ENCODE data around the gene WNT1.

WNT1 gene

DNA sequence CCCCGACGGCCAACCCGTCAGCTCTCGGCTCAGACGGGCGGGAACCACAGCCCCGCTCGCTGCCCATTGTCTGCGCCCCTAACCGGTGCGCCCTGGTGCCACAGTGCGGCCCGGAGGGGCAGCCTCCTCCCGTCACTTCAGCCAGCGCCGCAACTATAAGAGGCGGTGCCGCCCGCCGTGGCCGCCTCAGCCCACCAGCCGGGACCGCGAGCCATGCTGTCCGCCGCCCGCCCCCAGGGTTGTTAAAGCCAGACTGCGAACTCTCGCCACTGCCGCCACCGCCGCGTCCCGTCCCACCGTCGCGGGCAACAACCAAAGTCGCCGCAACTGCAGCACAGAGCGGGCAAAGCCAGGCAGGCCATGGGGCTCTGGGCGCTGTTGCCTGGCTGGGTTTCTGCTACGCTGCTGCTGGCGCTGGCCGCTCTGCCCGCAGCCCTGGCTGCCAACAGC is at the start of gene WNT1:
Gene WNT1 (plus strand): TSS at position 32 of the 450 bp plus-strand sequence. CDS start 329 bp downstream, at position 361.
- no peak for TF ChIP-seq POLR2A (IDR thresholded peaks at IDR 0.05; ENCODE audit: low read length)
- DNase-seq: no peak

DNA sequence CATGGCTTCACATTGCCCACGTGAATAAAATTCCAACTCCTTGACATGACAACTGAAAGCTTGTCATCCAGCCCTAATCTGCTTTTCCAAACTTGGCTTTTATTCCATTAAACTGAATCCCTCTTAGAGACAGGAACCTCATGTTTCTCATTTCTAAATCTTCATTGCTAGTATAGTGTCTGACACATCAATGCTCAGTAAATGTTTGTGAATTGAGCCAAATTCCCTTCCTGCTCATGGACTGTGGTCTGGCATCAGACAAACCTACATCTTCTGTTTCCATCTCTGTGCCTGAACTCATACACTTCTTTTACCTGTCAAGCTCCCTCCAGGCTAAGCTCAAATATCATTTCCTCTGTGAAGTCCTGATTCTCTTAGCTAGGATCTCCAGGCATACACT is 48.6 kb upstream of the WNT1 start:
- DNase-seq: no peak
- TF ChIP-seq POLR2A (IDR thresholded peaks at IDR 0.05; ENCODE audit: low read length) (no peak), GATA1 (IDR thresholded peaks at IDR 0.05; ENCODE audit: low read depth, low read length) (no peak)

DNA sequence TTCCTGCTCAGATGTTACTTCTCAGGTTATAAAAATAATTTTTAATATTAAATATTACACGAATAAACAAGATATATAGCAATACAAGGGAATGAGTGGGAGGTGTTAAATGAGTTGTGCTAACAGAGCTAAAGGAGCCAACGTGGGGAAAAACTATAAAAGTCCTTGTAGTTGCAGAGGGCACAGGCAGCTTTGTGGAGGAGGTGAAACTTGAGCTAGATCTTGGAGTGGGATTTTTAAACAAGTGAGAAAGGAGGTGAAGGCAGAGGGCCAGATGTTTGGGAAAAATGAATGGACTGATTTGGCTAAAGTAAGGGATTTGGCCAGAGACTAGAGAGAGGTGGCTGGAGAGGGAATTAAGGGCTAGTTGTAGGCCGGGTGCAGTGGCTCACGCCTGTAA is 47.6 kb upstream of the WNT1 start:
- no peak for TF ChIP-seq POLR2A (IDR thresholded peaks at IDR 0.05; ENCODE audit: low read length)
- TF ChIP-seq GATA1 (IDR thresholded peaks at IDR 0.05; ENCODE audit: low read depth, low read length): no peak
- DNase-seq: no peak

DNA sequence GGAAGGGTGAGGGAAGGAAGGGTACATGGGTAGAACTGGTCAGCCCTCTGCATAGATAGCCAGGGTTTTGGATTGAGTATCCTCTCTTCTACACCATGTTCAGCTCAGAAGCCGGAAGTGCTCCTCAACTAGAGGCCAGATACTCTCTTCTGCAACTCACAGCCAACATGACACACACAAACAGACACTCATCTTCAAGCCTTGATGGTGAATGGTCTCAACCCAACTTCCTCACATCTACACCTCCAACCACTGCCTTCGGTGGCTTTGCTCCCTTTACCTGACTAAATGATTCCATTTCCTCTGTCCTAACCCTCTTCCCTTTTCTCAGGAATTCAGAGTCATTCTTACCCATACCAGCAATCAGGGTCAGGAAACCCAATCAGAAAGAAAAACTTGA is 45.2 kb upstream of the WNT1 start:
- DNase-seq: no peak
- TF ChIP-seq POLR2A (IDR thresholded peaks at IDR 0.05; ENCODE audit: low read length): no peak
- no peak for TF ChIP-seq GATA1 (IDR thresholded peaks at IDR 0.05; ENCODE audit: low read depth, low read length)

DNA sequence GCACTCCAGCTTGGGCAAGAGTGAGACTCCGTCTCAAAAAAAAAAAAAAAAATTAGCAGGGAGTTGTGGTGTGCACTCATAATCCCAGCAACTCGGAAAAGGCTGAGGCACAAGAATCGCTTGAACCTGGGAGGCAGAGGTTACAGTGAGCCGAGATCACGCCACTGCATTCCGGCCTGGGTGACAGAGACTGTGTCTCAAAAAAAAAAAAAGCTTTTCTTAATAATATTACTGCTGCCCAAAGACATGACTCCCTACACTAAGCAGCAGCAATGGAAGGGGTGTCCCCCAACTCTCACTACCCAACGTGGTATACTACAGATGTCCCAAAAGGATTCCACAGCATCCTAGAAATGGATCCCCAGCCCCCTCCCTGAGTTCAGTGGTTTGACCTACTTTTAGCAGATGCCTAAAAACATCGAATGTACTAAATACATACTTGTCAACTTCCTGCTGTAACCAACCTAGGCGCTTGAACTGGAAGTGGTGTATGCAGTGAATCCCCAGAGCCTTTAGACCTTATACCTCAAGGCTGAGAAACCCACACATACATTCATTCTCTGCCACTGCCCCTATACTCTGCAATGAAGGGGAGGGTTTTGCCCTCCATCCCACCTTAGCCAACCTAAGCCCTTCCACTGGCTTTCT is 44.3 kb upstream of the WNT1 start:
- no peak for DNase-seq
- TF ChIP-seq POLR2A (IDR thresholded peaks at IDR 0.05; ENCODE audit: low read length) (no peak), GATA1 (IDR thresholded peaks at IDR 0.05; ENCODE audit: low read depth, low read length) (no peak)

DNA sequence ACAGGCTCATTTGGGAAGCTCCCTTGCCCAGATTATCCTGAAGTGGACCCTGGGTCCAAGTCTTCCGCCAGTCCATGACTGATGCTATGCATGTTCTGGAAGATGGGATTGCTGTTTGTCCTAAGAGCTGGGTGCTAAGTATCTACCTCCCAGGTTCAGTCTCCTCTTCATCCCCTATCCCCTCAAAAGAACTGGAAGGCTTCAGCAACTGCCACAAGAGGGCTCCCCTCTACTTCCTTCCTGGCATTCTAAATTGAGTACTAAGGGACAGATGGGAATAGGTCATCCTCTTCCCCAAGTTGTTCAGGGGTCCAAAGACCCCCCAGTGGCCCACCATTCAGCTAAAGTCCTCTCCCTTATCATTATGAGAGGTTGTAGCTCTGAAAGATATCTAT is 43.8 kb upstream of the WNT1 start:
- TF ChIP-seq POLR2A (IDR thresholded peaks at IDR 0.05; ENCODE audit: low read length): no peak
- no peak for TF ChIP-seq GATA1 (IDR thresholded peaks at IDR 0.05; ENCODE audit: low read depth, low read length)
- peak in 1 of 2 experiments; percentile 24 for DNase-seq

DNA sequence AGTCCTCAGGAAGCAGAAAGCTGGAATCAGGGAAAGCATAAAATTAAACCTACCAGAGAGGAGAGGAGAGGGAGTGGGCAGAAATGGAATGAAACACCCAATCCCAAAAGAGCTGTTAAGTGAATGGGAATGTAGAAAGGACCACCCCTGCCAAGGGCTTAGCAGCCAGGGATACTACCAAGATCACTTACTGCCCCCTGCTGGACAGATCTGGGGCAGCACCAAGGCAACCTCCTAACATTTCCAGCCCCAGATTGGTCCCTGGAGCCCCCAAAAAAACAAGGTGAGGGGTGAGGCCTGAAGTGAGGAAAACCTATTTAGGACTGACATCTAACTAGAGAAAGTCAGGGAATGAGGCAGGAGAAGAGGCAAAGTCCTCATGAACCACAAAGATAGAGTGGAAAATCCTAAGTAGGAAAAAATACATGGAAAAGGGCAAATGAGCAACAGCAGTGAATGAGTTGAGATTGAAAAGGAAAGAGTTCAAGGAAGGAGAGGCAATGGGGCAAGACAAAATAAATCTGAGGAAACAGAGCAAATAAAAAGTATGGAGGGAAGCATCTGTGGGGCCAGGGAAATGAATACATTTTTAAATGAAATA is 41.6 kb upstream of the WNT1 start:
- DNase-seq: peak; percentile 70 to 84
- TF ChIP-seq POLR2A (IDR thresholded peaks at IDR 0.05; ENCODE audit: low read length) (no peak), GATA1 (IDR thresholded peaks at IDR 0.05; ENCODE audit: low read depth, low read length) (no peak)

DNA sequence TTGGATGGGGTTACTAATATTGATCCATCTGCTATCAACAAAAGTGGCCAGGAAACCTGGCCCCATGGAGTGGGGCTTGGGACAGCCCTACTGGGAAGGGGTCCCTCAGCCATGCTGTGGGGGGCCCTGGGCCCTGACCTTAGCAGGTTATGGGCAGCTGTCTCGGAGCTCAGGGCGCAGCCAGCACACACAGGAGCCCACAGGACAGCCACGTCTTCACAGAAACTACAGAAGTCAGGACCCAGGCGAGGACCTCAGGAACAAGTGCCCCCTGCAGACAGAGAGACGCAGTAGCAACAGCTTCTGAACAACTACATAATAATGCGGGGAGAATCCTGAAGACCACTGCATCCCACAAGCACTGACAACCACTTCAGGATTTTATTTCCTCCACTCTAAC is 41.0 kb upstream of the WNT1 start:
- no peak for TF ChIP-seq POLR2A (IDR thresholded peaks at IDR 0.05; ENCODE audit: low read length)
- TF ChIP-seq GATA1 (IDR thresholded peaks at IDR 0.05; ENCODE audit: low read depth, low read length): no peak
- DNase-seq: no peak

DNA sequence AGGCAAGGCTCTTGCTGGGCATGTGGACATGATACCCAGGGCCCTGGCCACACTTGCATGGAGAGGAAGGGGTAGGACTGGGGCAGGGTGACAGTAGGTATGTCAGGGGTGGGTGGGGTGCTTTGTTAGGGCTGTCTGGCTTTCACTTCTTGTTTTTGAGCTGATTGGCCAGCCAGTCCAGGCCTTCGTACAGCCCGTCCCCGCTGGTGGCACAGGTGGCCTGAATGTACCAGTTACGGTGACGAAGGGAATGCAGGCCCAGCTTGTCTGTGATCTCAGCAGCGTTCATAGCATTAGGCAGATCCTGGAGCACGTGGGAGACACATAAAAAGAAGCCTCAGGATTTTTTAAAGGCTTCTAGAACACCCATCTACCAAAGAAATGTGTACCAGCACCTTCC is 39.3 kb upstream of the WNT1 start:
- DNase-seq: no peak
- TF ChIP-seq POLR2A (IDR thresholded peaks at IDR 0.05; ENCODE audit: low read length) (no peak), GATA1 (IDR thresholded peaks at IDR 0.05; ENCODE audit: low read depth, low read length) (no peak)

DNA sequence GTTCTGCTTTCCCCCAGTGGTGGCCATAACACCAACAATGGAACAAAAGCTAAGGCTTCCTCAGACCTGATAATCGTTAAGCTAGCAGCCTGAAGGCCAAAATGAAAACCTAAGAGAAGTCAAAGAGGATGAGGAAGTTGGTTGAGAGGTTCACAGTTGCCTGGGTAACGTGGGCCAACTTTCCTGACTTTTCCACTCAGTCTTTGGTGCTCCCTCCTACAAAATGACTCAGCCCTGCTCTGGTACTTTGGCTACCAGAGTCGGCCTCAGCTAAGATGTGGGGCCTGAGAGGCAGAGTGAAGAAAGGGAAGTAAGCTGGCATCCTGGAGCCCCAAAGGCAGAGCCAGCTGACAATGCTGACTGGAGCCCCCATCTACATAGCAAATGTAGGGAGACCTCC is 37.9 kb upstream of the WNT1 start:
- TF ChIP-seq GATA1 (IDR thresholded peaks at IDR 0.05; ENCODE audit: low read depth, low read length) (no peak), POLR2A (IDR thresholded peaks at IDR 0.05; ENCODE audit: low read length) (no peak)
- no peak for DNase-seq

DNA sequence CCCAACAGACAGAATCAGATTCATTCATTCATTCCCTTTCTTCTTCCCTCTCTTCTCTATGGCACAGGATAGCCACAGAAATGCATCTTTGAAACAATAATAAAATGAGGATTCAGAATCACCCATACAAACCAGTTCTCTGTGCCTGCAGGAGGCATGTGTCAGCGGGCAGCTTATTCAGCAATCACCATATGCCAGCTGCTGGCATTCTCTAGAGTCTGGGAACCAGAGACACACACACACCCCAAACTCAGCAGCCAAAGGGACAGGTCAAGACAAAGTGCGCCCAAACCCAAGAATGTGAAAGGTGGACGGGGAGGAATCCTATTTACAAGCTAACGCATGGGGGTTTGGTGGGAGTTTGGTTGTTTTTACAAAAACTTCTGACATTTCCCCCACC is 34.9 kb upstream of the WNT1 start:
- no peak for TF ChIP-seq POLR2A (IDR thresholded peaks at IDR 0.05; ENCODE audit: low read length)
- TF ChIP-seq GATA1 (IDR thresholded peaks at IDR 0.05; ENCODE audit: low read depth, low read length): no peak
- no peak for DNase-seq

DNA sequence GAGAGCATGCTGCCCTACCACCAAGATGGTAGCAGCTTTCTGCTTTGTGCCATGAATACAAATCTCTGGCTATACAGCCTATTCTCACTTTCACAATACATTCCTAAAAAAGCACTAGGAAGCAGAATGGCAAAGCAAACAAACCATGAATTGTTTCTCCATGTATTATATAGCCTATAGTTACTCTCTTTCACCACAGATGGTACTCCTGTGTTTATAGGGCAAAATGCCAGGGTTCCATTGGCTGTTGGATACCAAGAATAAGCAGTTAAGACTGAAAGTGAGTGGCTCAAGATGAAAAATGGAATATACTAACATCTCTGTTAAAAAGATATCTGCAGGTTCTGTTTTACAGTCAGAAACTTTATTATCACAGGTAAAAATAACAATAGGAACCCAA is 31.9 kb upstream of the WNT1 start:
- no peak for DNase-seq
- TF ChIP-seq GATA1 (IDR thresholded peaks at IDR 0.05; ENCODE audit: low read depth, low read length) (no peak), POLR2A (IDR thresholded peaks at IDR 0.05; ENCODE audit: low read length) (no peak)

DNA sequence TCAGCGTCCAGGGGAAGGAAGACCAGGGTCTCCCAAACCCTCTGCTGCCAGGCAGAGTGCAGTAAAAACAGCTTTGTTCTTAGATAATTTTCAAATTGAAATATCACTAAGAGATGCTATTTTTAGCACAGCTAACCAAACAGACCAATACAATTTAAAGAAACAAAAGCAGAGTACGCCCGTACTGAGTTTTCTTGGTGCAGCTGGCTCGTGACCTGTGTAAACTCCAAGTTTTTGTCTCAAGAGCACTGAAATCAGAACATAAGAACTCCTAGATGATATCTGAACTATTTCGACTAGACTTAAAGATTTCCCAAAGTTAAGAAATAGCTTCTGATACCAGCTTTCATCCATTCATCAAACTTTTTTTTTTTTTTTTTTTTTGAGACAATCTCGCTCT is 31.2 kb upstream of the WNT1 start:
- no peak for TF ChIP-seq GATA1 (IDR thresholded peaks at IDR 0.05; ENCODE audit: low read depth, low read length)
- TF ChIP-seq POLR2A (IDR thresholded peaks at IDR 0.05; ENCODE audit: low read length): no peak

DNA sequence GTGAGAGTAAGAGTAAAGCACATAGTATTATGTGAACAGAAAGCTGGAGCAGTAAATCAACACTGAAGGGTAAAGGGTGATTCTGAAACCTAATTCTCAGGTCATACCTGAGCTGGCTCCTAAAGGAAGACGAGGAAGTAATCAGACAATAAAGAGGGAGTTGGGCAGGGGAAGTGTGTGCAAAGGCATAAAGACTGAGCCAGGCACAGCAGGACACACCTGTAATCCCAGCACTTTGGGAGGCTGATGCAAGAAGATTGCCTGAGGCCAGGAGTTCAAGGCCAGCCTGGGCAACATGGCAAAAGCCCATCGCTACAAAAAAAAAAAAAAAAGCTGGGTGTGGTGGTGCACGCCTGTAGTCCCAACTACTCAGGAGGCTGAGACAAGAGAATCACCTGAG is 30.4 kb upstream of the WNT1 start:
- TF ChIP-seq POLR2A (IDR thresholded peaks at IDR 0.05; ENCODE audit: low read length) (no peak), GATA1 (IDR thresholded peaks at IDR 0.05; ENCODE audit: low read depth, low read length) (no peak)
- no peak for DNase-seq

More for the DNA sequence above, 31.2 kb upstream of the WNT1 start:
- no peak for DNase-seq

DNA sequence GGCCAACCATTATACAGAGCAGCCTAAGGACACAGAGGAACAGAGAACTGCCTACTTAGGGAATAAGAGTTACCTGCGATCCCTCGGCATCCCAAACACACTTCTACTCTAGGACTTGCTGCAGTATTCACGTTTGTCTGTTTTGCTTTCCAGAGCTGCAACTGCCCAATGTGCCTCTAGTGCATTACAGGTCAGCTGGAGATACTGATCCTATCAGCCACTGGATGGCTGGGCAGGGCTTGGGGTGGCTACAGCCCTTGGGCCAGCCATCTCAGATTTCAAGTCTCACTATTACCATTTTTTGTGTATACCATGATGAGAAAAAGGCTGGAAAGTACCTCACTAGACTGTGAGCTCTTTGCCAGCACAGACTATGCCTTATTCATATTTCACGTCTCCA is 25.4 kb upstream of the WNT1 start:
- TF ChIP-seq GATA1 (IDR thresholded peaks at IDR 0.05; ENCODE audit: low read depth, low read length): no peak
- TF ChIP-seq POLR2A (IDR thresholded peaks at IDR 0.05; ENCODE audit: low read length): no peak
- no peak for DNase-seq

Data from erythroblast (primary cell).